Mesodermal cell (in vitro differentiated cells): ENCODE data around the gene CYB5D1.

Experiments
- H3K27ac ChIP-seq: 2 replicates; pipeline ENCODE4 v1.7.0; 2013; ENCODE audit warnings: mild to moderate bottlenecking, low read depth, low read length, moderate library complexity; ENCODE audit not compliant: severe bottlenecking
- H3K36me3 ChIP-seq: 2 replicates; pipeline ENCODE4 v1.7.1; 2013; ENCODE audit warnings: mild to moderate bottlenecking, low read length, moderate library complexity; ENCODE audit not compliant: control insufficient read depth, insufficient read depth
- H3K4me1 ChIP-seq: one replicate; pipeline ENCODE4 v1.7.1; 2013; ENCODE audit warnings: mild to moderate bottlenecking, low read length; ENCODE audit not compliant: insufficient read depth, control insufficient read depth, poor library complexity, severe bottlenecking
- H3K4me3 ChIP-seq: 2 replicates; pipeline ENCODE4 v1.7.0; 2013; ENCODE audit warnings: low read length, control low read depth, mild to moderate bottlenecking; ENCODE audit not compliant: insufficient read depth, poor library complexity, severe bottlenecking; ENCODE audit errors: extremely low read depth
- H3K9me3 ChIP-seq: 2 replicates; pipeline ENCODE4 v1.7.1; 2013; ENCODE audit warnings: mild to moderate bottlenecking, low read length, moderate library complexity; ENCODE audit not compliant: control insufficient read depth
- WGBS, 2 experiments: methylation state at CpG; one replicate each; pipeline ENCODE4 v1.1.5; 2013; ENCODE audit warnings: missing lambda C conversion rate in 2 of 2; ENCODE audit not compliant: insufficient coverage in 2 of 2; 5-methylcytosine and 5-hydroxymethylcytosine counted together

Gene CYB5D1

DNA sequence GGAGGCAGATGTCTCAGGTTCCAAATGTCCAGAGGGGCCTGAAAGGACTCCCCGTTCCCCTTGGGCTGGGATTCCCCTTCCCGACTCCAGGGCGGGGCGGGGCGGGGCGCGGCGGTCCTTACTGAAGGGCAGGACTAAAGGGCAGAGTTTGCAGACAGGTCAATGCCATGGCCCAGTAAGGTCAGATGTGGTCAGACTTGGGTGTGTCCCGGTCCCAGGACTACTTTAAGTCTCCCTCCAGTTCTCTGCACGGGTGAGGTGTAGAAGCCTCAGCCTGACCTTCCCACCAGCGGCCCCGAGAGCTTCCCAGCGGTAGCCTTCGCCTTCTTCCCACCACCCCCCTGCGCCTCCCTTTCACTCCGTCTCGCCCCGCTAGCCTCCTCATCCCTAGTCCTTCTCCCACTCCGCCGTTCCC lies 23.3 kb upstream of the CYB5D1 start:
- no peaks in the 10 kb centered on the region for H3K9me3 ChIP-seq
- peak overlapping the region; percentile 99 for H3K27ac ChIP-seq
- WGBS, 2 experiments, result 0% methylated on average over 15 to 18 of the region's 20 CpGs
- peaks cover 24% of the 10 kb centered on the region for H3K4me1 ChIP-seq
- no peaks in the 10 kb centered on the region for H3K36me3 ChIP-seq
- peak overlapping the region; percentile 64 for H3K4me3 ChIP-seq

DNA sequence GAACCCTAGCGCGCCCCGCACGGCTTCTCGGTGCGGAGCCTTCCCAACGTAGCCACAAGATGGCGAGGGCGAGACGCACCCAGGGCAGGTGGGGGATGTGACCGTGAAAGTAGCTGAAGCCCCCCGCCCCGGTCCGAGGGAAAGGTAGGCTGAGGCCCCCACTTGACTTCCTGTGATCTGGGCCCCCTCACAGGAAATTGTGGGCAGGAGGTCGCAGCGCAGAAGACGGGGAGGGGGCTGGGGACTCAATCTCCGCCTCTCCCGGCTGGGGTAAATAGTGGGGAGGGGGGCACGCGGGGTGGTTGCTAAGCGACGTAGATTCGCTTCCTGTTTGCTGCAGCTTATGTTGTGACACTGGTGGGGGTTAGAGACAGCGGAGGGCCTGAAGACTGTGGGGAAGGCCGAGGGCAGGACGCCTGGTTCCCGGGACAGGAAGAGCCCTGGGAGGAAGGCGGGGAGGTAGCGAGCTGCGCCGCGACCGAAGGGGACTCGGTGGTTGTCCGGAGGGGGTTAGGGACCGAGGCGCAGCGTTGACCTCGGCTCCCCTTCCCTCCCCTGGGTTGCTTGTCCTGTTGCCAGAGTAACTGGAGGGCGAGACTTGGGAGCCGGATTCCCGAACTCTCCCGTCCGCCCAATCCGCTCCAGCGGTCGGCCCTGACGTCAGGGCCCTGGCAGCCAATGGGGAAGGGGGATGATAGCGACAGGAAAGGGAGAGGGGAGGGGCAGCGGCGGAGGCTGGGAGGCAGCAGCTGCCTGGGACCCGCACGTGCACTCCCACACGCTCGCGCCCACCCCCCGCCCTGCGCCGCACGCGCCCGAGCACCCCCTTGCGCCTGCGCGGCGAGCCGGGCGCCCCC lies 22.6 kb upstream of the CYB5D1 start:
- Histone ChIP-seq H3K4me3 (peak overlapping the region; percentile 64), H3K27ac (peak overlapping the region; percentile 99), H3K9me3 (no peaks in the 10 kb centered on the region), H3K36me3 (peaks cover 6% of the 10 kb centered on the region), H3K4me1 (peaks cover 28% of the 10 kb centered on the region)
- WGBS, 2 experiments, result 0% methylated on average over 42 to 46 of the region's 69 CpGs

DNA sequence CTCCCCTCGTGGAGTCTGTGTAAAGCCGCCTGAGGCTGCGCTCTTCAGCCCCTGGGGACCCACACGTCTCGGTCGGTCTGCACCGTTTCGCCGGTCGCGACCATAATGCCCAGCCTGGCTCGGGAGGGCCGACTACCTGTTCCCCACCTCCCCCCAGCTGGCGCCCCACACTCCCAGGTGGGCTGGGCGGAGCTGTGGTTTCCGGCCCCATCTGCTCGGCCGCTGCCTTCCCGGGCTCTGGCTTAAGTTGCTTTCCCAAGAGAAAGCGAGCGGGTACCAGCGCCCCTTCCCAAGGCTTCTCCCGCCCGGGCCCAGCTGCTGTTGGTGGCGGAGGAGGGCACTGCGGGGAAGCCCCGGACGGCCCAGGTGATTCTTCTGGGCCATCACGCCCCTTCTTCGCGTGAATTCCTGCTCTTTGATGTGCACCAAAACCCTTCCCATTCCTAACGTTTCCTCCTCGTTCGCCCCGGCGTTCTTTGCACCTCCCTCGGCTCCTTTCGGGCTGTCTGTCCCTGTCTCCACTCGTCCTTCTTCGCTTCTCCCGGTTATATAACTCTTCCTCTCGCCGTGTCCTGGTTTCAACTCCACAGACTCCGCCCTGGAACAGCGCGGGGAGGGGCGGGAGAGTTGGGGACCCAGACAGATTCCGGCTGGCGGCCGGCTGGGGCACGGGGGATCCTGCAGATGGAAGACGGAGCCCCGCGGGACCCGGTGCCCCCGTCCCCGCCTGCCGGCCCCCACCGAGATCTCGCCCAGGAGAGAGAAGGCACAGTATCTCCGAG lies 21.8 kb upstream of the CYB5D1 start:
- Histone ChIP-seq H3K4me1 (peaks cover 36% of the 10 kb centered on the region), H3K4me3 (peak overlapping the region; percentile 64), H3K9me3 (no peaks in the 10 kb centered on the region), H3K27ac (peak overlapping the region; percentile 99), H3K36me3 (peaks cover 12% of the 10 kb centered on the region)
- 0 to 1% methylated on average over 50 to 56 of the region's 61 CpGs for WGBS, 2 experiments

DNA sequence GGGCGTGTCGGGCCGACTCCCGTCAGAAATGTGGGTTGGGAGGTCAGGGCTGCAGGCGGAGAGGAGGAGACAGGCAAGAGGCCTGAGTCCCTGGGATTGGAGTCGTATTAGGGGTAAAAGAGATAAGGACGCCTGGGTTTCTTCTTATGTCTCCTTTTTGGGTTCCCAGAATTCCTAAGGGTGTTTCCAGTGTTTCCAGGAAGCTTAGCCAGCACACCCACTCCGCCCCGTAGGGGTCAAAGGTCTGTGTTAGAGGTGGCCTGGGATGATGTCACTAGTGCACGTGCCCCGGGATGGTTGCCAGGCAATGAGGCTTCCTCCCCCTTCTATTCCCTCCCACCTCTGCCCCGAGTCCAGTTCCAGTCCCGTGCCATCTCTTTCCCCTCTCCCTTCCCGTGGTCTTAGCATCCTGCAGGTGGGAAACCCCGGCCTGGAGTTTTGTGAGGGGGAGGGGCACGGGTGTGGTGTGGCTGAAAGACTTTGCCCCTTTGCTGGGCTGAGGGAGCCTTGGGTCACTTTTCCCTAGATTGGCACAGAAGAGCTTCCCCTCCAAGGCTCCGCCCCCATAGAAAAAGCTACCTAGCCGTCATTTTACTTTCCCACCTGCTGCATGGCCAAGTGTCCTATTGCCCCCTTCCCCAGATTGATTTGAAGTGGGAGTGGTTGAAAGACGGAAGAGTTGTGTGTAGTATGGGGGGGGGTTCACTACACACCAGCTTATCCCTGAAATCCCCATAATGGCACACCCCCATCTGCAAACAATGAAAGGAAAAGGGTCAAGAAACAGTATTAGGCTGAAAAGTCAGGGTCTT lies 21.0 kb upstream of the CYB5D1 start:
- 0 to 3% methylated on average over 5 of the region's 19 CpGs for WGBS, 2 experiments
- peaks cover 39% of the 10 kb centered on the region for H3K4me1 ChIP-seq

DNA sequence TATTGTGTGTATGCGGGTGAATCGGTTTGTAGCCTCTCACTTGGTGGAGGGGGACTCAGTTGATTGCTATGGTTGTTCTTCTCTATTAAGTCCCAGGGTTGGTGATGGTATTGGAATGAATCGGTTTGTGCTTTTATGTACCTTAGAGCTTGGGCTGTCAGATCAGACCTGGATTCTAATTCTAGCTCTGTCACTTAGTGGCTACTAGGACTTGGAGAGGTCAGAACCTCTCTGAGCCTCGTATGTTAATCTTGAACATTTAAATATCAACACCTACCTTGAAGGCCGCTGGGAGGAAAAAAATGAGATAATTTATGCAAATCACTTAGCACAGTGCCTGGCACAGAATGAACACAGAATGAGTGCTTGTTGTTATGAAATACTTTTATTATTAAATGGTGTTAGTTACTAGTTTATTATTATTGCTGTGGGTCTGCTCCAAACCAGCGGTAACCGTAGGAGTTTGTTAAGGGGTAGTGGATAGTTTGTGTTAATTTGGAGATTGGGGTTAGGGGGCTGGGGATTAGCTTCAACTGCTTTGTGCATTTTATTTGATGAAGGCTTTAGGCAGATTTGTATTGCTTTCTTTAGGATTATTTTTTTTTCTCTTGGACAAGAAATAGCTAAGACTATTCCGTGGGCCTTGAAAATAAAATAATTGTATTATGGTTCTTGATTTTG lies 20.3 kb upstream of the CYB5D1 start:
- WGBS, 2 experiments, result 5 to 9% methylated on average over 4 of the region's 8 CpGs
- peaks cover 39% of the 10 kb centered on the region for H3K4me1 ChIP-seq
- no peaks in the 10 kb centered on the region for H3K9me3 ChIP-seq
- peaks cover 12% of the 10 kb centered on the region for H3K36me3 ChIP-seq
- peak overlapping the region; percentile 99 for H3K27ac ChIP-seq
- peak overlapping the region; percentile 64 for H3K4me3 ChIP-seq

More for the DNA sequence above, 21.0 kb upstream of the CYB5D1 start:
- peak overlapping the region; percentile 64 for H3K4me3 ChIP-seq
- no peaks in the 10 kb centered on the region for H3K9me3 ChIP-seq
- H3K27ac ChIP-seq, result peak overlapping the region; percentile 99
- peaks cover 12% of the 10 kb centered on the region for H3K36me3 ChIP-seq

DNA sequence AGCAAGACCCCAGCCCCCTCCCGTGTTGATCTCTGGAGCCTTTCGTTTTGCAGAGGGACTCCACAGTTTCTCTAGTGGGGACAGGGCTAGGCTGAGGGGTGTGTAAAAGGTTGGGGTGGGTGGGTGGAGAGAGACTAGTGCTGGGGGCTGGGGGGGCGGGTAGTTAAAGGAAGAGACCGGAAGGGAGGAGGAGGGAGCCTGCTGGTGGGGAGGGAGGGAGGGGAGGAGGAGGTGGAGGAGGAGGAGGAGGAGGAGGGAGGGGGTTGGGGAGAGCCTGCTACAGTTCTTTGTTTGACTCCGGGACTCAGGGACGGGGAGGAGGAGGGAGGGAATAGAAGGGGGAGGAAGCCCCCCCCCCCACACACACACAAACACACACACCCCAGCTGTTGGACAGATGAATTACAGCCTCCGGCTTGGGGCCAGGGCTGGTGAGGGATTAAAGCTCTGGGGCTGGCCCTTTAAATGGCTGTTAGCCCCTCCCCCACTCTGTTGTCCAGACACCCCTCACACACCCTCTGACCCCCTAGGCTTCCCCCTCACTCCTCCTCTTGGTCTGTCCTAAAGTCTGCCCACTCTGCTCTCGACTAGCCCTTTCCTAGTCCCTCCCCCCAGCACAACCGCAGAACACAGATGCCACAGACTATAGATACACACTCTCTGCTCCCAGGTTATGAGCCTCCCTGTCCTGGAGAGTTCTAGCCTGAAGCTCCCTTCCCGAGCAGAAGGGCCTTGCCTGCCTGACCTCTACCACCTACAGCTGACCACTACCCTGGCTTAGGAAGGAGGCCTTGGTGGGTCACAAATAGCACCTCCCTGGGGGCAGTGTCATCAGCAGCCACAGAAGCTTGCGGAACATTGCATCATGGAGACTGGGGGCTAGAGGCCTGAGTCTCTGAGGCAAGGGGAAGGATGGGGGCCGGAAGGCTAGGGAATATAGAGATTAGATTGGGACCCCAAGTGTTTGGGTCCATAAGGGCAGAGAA lies 19.4 kb upstream of the CYB5D1 start:
- Histone ChIP-seq H3K4me1 (peaks cover 36% of the 10 kb centered on the region), H3K36me3 (peaks cover 12% of the 10 kb centered on the region), H3K27ac (peak overlapping the region; percentile 99), H3K9me3 (no peaks in the 10 kb centered on the region), H3K4me3 (peak overlapping the region; percentile 64)
- 36 to 40% methylated on average over 4 of the region's 12 CpGs for WGBS, 2 experiments

DNA sequence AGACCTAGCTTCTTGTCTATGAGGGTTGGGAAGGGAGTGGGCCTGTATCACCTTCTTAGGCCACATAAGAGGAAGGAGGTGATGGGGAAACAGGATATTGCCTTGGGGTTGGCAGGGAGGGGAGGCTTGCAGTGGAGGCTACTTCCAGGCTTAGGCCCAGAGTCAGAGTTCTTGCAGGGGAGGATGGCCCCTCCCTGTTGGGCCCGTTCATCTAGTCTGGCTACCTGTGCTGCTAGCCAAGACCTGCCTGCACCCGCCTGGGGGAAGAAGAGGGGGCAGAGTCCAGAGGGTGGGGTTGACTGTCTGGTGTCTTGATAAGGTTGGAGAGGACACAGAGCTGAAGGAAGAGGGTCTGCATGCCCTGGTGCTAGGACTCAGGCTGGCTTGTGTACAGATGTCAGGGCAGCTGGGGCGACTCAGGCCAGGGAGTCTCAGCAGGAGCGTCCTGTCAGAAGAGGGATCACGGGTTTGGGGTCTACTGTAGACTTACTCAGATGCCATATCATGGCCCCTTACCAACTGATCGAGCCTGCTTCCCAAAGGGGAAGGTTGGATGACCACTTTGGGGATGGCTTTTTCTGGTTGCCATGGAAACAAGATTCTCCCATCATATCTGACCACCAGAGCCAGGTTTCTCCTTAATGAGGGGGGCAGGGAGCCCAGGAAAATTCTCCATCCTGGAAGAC lies 18.5 kb upstream of the CYB5D1 start:
- Histone ChIP-seq H3K9me3 (no peaks in the 10 kb centered on the region), H3K27ac (peak overlapping the region; percentile 92), H3K4me3 (peak overlapping the region; percentile 33), H3K36me3 (peaks cover 12% of the 10 kb centered on the region), H3K4me1 (peaks cover 31% of the 10 kb centered on the region)
- WGBS, 2 experiments, result 80 to 92% methylated on average over 2 to 5 of the region's 6 CpGs

DNA sequence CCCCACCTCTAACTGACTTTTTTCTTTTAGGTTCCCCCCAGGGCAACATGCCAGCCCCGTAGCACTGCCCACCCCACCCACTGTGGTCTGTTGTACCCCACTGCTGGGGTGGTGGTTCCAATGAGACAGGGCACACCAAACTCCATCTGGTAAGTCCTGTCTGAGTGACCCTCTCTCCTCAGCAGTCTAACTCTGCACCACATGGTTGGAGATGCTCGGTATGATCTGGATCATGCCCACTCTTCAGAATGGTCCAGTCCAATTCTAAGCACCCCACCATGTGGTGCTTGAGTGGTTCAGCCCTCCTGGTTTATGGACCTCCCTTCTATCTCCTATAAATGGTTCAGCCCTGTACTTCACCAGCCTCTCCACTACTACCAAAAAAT lies 17.9 kb upstream of the CYB5D1 start:
- 75 to 80% methylated on average over 1 of the region's 2 CpGs for WGBS, 2 experiments
- H3K4me1 ChIP-seq, result peaks cover 30% of the 10 kb centered on the region
- H3K9me3 ChIP-seq, result no peaks in the 10 kb centered on the region
- H3K36me3 ChIP-seq, result peaks cover 13% of the 10 kb centered on the region
- no peak overlapping the region for H3K4me3 ChIP-seq
- H3K27ac ChIP-seq, result peak overlapping the region; percentile 98

DNA sequence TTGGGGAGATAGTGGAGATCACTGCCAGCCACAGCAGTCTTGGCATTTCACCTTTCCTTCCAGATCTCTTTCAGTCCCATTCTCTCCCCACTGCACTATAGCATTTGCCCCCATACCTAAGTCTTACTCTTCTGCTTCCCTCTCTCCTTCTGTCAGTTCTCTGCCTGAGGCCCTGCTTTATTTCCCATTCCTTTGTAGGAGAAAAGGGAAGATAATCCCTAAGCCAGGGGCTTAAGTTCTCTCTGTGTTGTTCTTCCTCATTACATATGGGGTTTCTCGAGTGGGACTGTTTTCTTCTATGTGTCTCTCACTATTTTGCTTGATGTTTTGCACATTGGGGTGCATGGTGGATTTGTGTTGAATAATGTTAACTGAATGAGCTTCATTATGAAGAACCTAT lies 17.4 kb upstream of the CYB5D1 start:
- Histone ChIP-seq H3K36me3 (peaks cover 19% of the 10 kb centered on the region), H3K27ac (peak overlapping the region; percentile 98), H3K4me3 (no peak overlapping the region), H3K4me1 (peaks cover 30% of the 10 kb centered on the region), H3K9me3 (no peaks in the 10 kb centered on the region)
- WGBS, 2 experiments, result no CpG with 5 or more reads among the region's 1 CpG
